GM12878 (cell line): ENCODE results near the gene RBMS3. TPM values are rescaled to one million over a fixed set of nuclear protein-coding genes. Genes with fewer than 3 reads are reported as not detected.

Source experiments
- ATAC-seq: fragments of 200-7000 bp; cut with Tn5 transposase; 3 replicates; pipeline ENCODE4 v1.9.1; 2020; ENCODE audit warnings: mild to moderate bottlenecking, moderate library complexity
- BruUV-seq: library from RNA; stranded (reverse); fragments of 400-500 nt; replicated peaks from 2 replicates; lab custom pipeline; 2021; lab: Mats Ljungman, UMichigan
- CTCF ChIA-PET: fragments of 300-600 bp; sonication (Branson Sonifier 250); formaldehyde crosslinking; extraction: SDS; loops from one replicate; lab custom pipeline; 2021; ENCODE audit warnings: inconsistent platforms; lab: Yijun Ruan, JAX
- POLR2A ChIA-PET: fragments of 350-600 bp; formaldehyde crosslinking; extraction: SDS; loops from one replicate; lab custom pipeline; 2021; ENCODE audit warnings: inconsistent platforms; lab: Charles Lee
- RAD21 ChIA-PET: fragments of 300-600 bp; sonication (Branson Sonifier 250); formaldehyde crosslinking; loops from one replicate; lab custom pipeline; 2023; ENCODE audit warnings: antibody characterized with exemption; ENCODE audit not compliant: unreplicated experiment; lab: Charles Lee
- SMC1A ChIA-PET: fragments of 300-600 bp; sonication (Branson Sonifier 250); formaldehyde crosslinking; loops from one replicate; lab custom pipeline; 2023; ENCODE audit not compliant: unreplicated experiment, uncharacterized antibody; lab: Charles Lee
- DNase-seq: peaks from one replicate; pipeline ENCODE4 v3.0.0-alpha.2; 2011; ENCODE audit warnings: low read depth, low spot score
- FAIRE-seq: peaks from 3 replicates; lab custom pipeline; 2011; peaks lifted over from hg19 to GRCh38; lab: Jason Lieb, UNC
- H2AFZ ChIP-seq: 2 replicates; pipeline ENCODE4 v1.6.0; 2011; ENCODE audit warnings: low read depth, low read length, control low read depth; ENCODE audit not compliant: control insufficient read depth
- H3K27ac ChIP-seq: 2 replicates; pipeline ENCODE4 v1.5.1; 2011; ENCODE audit warnings: control low read depth; ENCODE audit not compliant: control insufficient read depth, insufficient read depth
- H3K27me3 ChIP-seq, 2 experiments: replicated peaks in 1 of 2; 2 replicates each; pipeline versions ENCODE4 v1.6.0 to v1.6.1; 2011; ENCODE audit warnings: low read length in 1 of 2; ENCODE audit not compliant: control insufficient read depth in 2 of 2, insufficient read depth in 2 of 2
- H3K36me3 ChIP-seq, 2 experiments: 2 replicates each; pipeline ENCODE4 v1.5.1; 2011; ENCODE audit warnings: low read length in 1 of 2; ENCODE audit not compliant: control insufficient read depth in 2 of 2, insufficient read depth in 2 of 2
- H3K4me1 ChIP-seq: 2 replicates; pipeline ENCODE4 v1.6.1; 2011; ENCODE audit warnings: mild to moderate bottlenecking, low read length, moderate library complexity, mixed read lengths; ENCODE audit not compliant: control insufficient read depth, insufficient read depth
- H3K4me2 ChIP-seq: 2 replicates; pipeline ENCODE4 v1.6.0; 2011; ENCODE audit warnings: control low read depth; ENCODE audit not compliant: control insufficient read depth, insufficient read depth
- H3K4me3 ChIP-seq: fragments of 200-600 bp; sonication (generic); 2 replicates; pipeline ENCODE4 v1.5.1; 2016
- H3K79me2 ChIP-seq: 2 replicates; pipeline ENCODE4 v1.6.0; 2011; ENCODE audit warnings: low read length; ENCODE audit not compliant: control insufficient read depth, insufficient read depth
- H3K9ac ChIP-seq: 2 replicates; pipeline ENCODE4 v1.8.0; 2011; ENCODE audit warnings: low read length, control low read depth, mixed read lengths; ENCODE audit not compliant: control insufficient read depth, insufficient read depth
- H3K9me3 ChIP-seq: replicated peaks from 3 replicates; pipeline ENCODE4 v1.5.1; 2011; ENCODE audit warnings: mild to moderate bottlenecking, low read length; ENCODE audit not compliant: control insufficient read depth, insufficient read depth
- H4K20me1 ChIP-seq: 2 replicates; pipeline ENCODE4 v1.6.0; 2011; ENCODE audit not compliant: control insufficient read depth, insufficient read depth
- EED ChIP-seq: sonication (generic); IDR thresholded peaks from 2 replicates; pipeline ENCODE4 v1.6.1; 2016; ENCODE audit warnings: antibody characterized with exemption, low read depth
- EZH2 ChIP-seq: IDR thresholded peaks from 2 replicates; pipeline ENCODE4 v1.6.1; 2012; ENCODE audit warnings: low read depth, mild to moderate bottlenecking, control low read depth, inconsistent platforms, low read length, borderline replicate concordance; ENCODE audit not compliant: control insufficient read depth
- KDM1A ChIP-seq: fragments of 200-600 bp; sonication (generic); IDR thresholded peaks from 2 replicates; pipeline ENCODE4 v1.6.1; 2016; ENCODE audit warnings: borderline replicate concordance
- MXI1 ChIP-seq: fragments of 150-350 bp; IDR thresholded peaks from 2 replicates; pipeline ENCODE4 v1.6.1; 2011; ENCODE audit warnings: low read depth, mild to moderate bottlenecking, inconsistent platforms, low read length, improper control_type of control experiment
- ZNF207 ChIP-seq: fragments of 450-650 bp; IDR thresholded peaks from 2 replicates; pipeline ENCODE4 v1.6.1; 2014; ENCODE audit warnings: antibody characterized with exemption, mild to moderate bottlenecking, borderline replicate concordance
- WGBS: methylation state at CpG from one replicate; pipeline ENCODE4 v1.1.6; 2016; ENCODE audit warnings: low lambda C conversion rate; ENCODE audit not compliant: insufficient replicate concordance, insufficient coverage; ENCODE audit errors: missing lambda C conversion rate; 5-methylcytosine and 5-hydroxymethylcytosine counted together
- in situ Hi-C: fragments of 300-500 bp; cut with MboI; formaldehyde crosslinking; loops from 9 replicates; pipeline ENCODE4 v1.14.3; 2018; ENCODE audit warnings: mixed read lengths
- intact Hi-C: fragments of 100-400 bp; cut with micrococcal nuclease; formaldehyde crosslinking; loops from one replicate; pipeline ENCODE4 v1.14.2; 2022; ENCODE audit not compliant: unreplicated experiment
- polyA plus RNA-seq, 11 experiments: library from polyadenylated mRNA; depleted of rRNA in 4 of 11; unstranded in 6 of 11; stranded (reverse) in 5 of 11; fragments of >200 nt; fragmentation: Nextera tagmentation in 4 of 11; fragmentation: Illumina TruSeq in 1 of 11; extraction: Ambion mirVana in 4 of 11; extraction: Trizol in 1 of 11; gene quantifications; 1 replicate in 1 of 11; 2 replicates in 10 of 11; pipeline versions ENCODE4 v1.2.1 to v1.2.3, GENCODE V29; 2011 to 2016; ENCODE audit warnings: inconsistent platforms in 2 of 11, missing spikeins in 2 of 11, low read depth in 1 of 11
- total RNA-seq, 4 experiments: library from RNA; depleted of rRNA in 3 of 4; stranded (reverse); fragments of >200 nt in 3 of 4; fragmentation: Illumina TruSeq in 1 of 4; extraction: Trizol in 1 of 4; gene quantifications; 2 replicates each; pipeline versions ENCODE4 v1.2.1 to v1.2.3, GENCODE V29; 2013 to 2021
- TF ChIP-seq, protein P1 (sequence below): fragments of 450-650 bp; IDR thresholded peaks from 2 replicates; pipeline ENCODE4 v1.6.1; 2017; ENCODE audit warnings: mild to moderate bottlenecking, low read depth, inconsistent platforms; ENCODE audit not compliant: poor library complexity, severe bottlenecking

The RBMS3 gene
- total and polyA plus RNA-seq, 10 of the 15 experiments (the other 5 are each of a cell fraction or from before 2014, with no cell fraction given), result 0.79 to 4.7 (median 3.1) TPM

DNA sequence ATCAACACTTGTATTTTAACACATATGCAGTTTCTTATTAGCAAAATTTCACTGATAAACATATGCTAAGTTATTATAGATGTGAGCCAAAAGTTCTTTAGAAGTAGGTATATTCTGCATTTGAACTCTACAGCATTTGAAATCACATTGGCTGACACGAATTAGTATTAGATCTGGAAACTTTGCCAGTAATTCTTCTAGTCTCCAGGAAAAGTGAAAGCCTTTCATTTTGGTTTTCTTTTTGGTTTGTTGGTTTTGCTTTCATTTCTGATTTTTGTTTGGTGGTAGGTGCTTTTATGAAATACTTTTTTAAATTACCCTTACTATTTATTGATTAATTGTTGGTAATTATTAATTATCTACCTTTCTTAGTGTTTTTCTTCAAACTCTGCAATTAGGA, 72.9 kb downstream of the RBMS3 start:
- intact Hi-C loops (no loop called here), in situ Hi-C loops (no loop called here)
- Histone ChIP-seq H3K9me3 (no peaks in the 10 kb centered on the region; the same call in 2 of the 3 replicates), H3K27ac (no peak overlapping the region; the same call in 1 of the 2 replicates), H3K4me1 (peaks cover 4% of the 10 kb centered on the region; the same call in 1 of the 2 replicates), H2AFZ (peak overlapping the region; percentile 24; the same call in 1 of the 2 replicates), H3K79me2 (no peaks in the 10 kb centered on the region; the same call in 1 of the 2 replicates), H4K20me1 (no peaks in the 10 kb centered on the region), H3K27me3 (no peaks in the 10 kb centered on the region), H3K9ac (no peak overlapping the region), H3K4me2 (peak overlapping the region; percentile 38), H3K4me3 (no peak overlapping the region), H3K36me3 (no peaks in the 10 kb centered on the region)
- no peak for DNase-seq
- RAD21 ChIA-PET, result interaction anchor here (1.2 to 1.8 kb wide), 4 partner anchors 9 to 70 kb away, joined by 5 to 6 read pairs (median 5); no protein-coding TSS in a partner anchor
- CTCF ChIA-PET, result no interaction called here
- ATAC-seq, result peak; percentile 34
- TF ChIP-seq ZNF207, result no peak
- TF ChIP-seq, protein P1, sequence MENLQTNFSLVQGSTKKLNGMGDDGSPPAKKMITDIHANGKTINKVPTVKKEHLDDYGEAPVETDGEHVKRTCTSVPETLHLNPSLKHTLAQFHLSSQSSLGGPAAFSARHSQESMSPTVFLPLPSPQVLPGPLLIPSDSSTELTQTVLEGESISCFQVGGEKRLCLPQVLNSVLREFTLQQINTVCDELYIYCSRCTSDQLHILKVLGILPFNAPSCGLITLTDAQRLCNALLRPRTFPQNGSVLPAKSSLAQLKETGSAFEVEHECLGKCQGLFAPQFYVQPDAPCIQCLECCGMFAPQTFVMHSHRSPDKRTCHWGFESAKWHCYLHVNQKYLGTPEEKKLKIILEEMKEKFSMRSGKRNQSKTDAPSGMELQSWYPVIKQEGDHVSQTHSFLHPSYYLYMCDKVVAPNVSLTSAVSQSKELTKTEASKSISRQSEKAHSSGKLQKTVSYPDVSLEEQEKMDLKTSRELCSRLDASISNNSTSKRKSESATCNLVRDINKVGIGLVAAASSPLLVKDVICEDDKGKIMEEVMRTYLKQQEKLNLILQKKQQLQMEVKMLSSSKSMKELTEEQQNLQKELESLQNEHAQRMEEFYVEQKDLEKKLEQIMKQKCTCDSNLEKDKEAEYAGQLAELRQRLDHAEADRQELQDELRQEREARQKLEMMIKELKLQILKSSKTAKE, result no peak
- TF ChIP-seq KDM1A, result no peak
- TF ChIP-seq EZH2, result no peak
- no peak for TF ChIP-seq EED
- no peak for TF ChIP-seq MXI1
- no peak for FAIRE-seq
- POLR2A ChIA-PET, result no interaction called here
- no TSS peak for BruUV-seq
- 0% methylated on average over 1 of the region's 1 CpG for WGBS
- SMC1A ChIA-PET, result interaction anchor here (0.9 to 1.9 kb wide), 8 partner anchors 9 to 39 kb away, joined by 3 to 10 read pairs (median 4); no protein-coding TSS in a partner anchor
